Measurements from ENCODE around the gene GDI2. TPM values are rescaled to one million over a fixed set of nuclear protein-coding genes. Genes with fewer than 3 reads are reported as not detected.
"Not testable (repeated sequence)": the region's sequence is repeated elsewhere in the genome, so short reads cannot be mapped to it uniquely, and the experiment has no call there.

GDI2 gene
- total RNA-seq, 1 experiment from 2014 or later: 325 TPM

- CTCF ChIA-PET: no interaction called here
- Histone ChIP-seq H3K27me3 (replicated peaks; ENCODE audit: insufficient read depth, low read depth, low read length, poor library complexity) (no peaks in the 10 kb centered on the region), H3K4me3 (ENCODE audit: low read depth, low read length, poor library complexity, severe bottlenecking) (no peak overlapping the region), H3K27ac (ENCODE audit: low read depth, low read length, poor library complexity, severe bottlenecking) (no peak overlapping the region), H3K9me3 (ENCODE audit: low read depth, low read length, poor library complexity, severe bottlenecking) (no peaks in the 10 kb centered on the region), H3K4me1 (ENCODE audit: insufficient read depth, low read length, poor library complexity, severe bottlenecking) (no peaks in the 10 kb centered on the region), H3K36me3 (ENCODE audit: insufficient read depth, low read length, poor library complexity, severe bottlenecking) (no peaks in the 10 kb centered on the region)
- intact Hi-C loops (cut with micrococcal nuclease; ENCODE audit: unreplicated experiment): no loop called here
- TF ChIP-seq CTCF (conservative IDR thresholded peaks at IDR 0.05; ENCODE audit: low read depth, low read length) (no peak), EZH2 (IDR thresholded peaks at IDR 0.05; ENCODE audit: borderline replicate concordance, low read depth, low read length, poor library complexity, severe bottlenecking) (no peak)
- DNase-seq (ENCODE audit: low spot score): no peak
- BruUV-seq (replicated peaks): no TSS peak
- POLR2A ChIA-PET (ENCODE audit: low non-redundant PET): no interaction called here
Observed at GRCh38 chr10:5854131-5854475, 40.9 kb upstream of the GDI2 start.

- H3K36me3 ChIP-seq (ENCODE audit: insufficient read depth, low read length, poor library complexity, severe bottlenecking); DNase-seq (ENCODE audit: low spot score); BruUV-seq (replicated peaks); H3K9me3 ChIP-seq (ENCODE audit: low read depth, low read length, poor library complexity, severe bottlenecking); H3K4me1 ChIP-seq (ENCODE audit: insufficient read depth, low read length, poor library complexity, severe bottlenecking); H3K27ac ChIP-seq (ENCODE audit: low read depth, low read length, poor library complexity, severe bottlenecking); H3K27me3 ChIP-seq (replicated peaks; ENCODE audit: insufficient read depth, low read depth, low read length, poor library complexity); H3K4me3 ChIP-seq (ENCODE audit: low read depth, low read length, poor library complexity, severe bottlenecking); intact Hi-C loops (cut with micrococcal nuclease; ENCODE audit: unreplicated experiment); POLR2A ChIA-PET (ENCODE audit: low non-redundant PET): not testable (repeated sequence)
- CTCF ChIA-PET: interaction anchor here (0.6 kb wide), 1 partner anchor 31 kb away, joined by 10 read pairs; no protein-coding TSS in a partner anchor
Observed at GRCh38 chr10:5846667-5847066, 33.4 kb upstream of the GDI2 start.

- H3K9me3 ChIP-seq (ENCODE audit: low read depth, low read length, poor library complexity, severe bottlenecking): no peaks in the 10 kb centered on the region
- no peak for DNase-seq (ENCODE audit: low spot score)
- H3K4me1 ChIP-seq (ENCODE audit: insufficient read depth, low read length, poor library complexity, severe bottlenecking): no peaks in the 10 kb centered on the region
- H3K27ac ChIP-seq (ENCODE audit: low read depth, low read length, poor library complexity, severe bottlenecking): no peak overlapping the region
- intact Hi-C loops (cut with micrococcal nuclease; ENCODE audit: unreplicated experiment): no loop called here
- CTCF ChIA-PET: no interaction called here
- POLR2A ChIA-PET (ENCODE audit: low non-redundant PET): no interaction called here
- no TSS peak for BruUV-seq (replicated peaks)
- H3K36me3 ChIP-seq (ENCODE audit: insufficient read depth, low read length, poor library complexity, severe bottlenecking): no peaks in the 10 kb centered on the region
- no peak for TF ChIP-seq EZH2 (IDR thresholded peaks at IDR 0.05; ENCODE audit: borderline replicate concordance, low read depth, low read length, poor library complexity, severe bottlenecking)
- no peak for TF ChIP-seq CTCF (conservative IDR thresholded peaks at IDR 0.05; ENCODE audit: low read depth, low read length)
- H3K27me3 ChIP-seq (replicated peaks; ENCODE audit: insufficient read depth, low read depth, low read length, poor library complexity): no peaks in the 10 kb centered on the region
- H3K4me3 ChIP-seq (ENCODE audit: low read depth, low read length, poor library complexity, severe bottlenecking): no peak overlapping the region
Observed at GRCh38 chr10:5844345-5845055, 31.3 kb upstream of the GDI2 start.

All from A673 (cell line).